ENCODE measurements around the gene CDC37. TPM values are rescaled to one million over a fixed set of nuclear protein-coding genes. Genes with fewer than 3 reads are reported as not detected.
"Not testable (repeated sequence)": the region's sequence is repeated elsewhere in the genome, so short reads cannot be mapped to it uniquely, and the experiment has no call there.

Gene CDC37
- total and polyA plus RNA-seq, 5 donors from 2014 or later: 53.4 to 229 (median 64.6) TPM

- H3K4me3 Mint-ChIP-seq; DNase-seq; H3K27me3 Mint-ChIP-seq; ATAC-seq (ENCODE audit: low read depth in 2 of 2); H3K4me3 ChIP-seq (ENCODE audit: low read depth, low read length); H3K27ac Mint-ChIP-seq; H3K27ac ChIP-seq (ENCODE audit: insufficient read depth, low read length, poor library complexity, severe bottlenecking); H3K9me3 Mint-ChIP-seq; H3K9me3 ChIP-seq (ENCODE audit: control insufficient read depth in 2 of 2, low read length in 2 of 2); H3K27me3 ChIP-seq (ENCODE audit: control insufficient read depth, insufficient read depth, low read length): not testable (repeated sequence)
- H3K4me1 Mint-ChIP-seq: peaks cover 0 to 27% (median 20%) of the 10 kb centered on the region in 4 donors
- peaks cover 25% of the 10 kb centered on the region for H3K36me3 ChIP-seq (ENCODE audit: control insufficient read depth, insufficient read depth, low read length)
- peaks cover 20% of the 10 kb centered on the region for H3K36me3 Mint-ChIP-seq
- peaks cover 15% of the 10 kb centered on the region for H3K4me1 ChIP-seq (ENCODE audit: control insufficient read depth, insufficient read depth, low read length, poor library complexity, severe bottlenecking)
These were observed 26.2 kb downstream of the CDC37 start for GRCh38 chr19:10377140-10377640.

DNA sequence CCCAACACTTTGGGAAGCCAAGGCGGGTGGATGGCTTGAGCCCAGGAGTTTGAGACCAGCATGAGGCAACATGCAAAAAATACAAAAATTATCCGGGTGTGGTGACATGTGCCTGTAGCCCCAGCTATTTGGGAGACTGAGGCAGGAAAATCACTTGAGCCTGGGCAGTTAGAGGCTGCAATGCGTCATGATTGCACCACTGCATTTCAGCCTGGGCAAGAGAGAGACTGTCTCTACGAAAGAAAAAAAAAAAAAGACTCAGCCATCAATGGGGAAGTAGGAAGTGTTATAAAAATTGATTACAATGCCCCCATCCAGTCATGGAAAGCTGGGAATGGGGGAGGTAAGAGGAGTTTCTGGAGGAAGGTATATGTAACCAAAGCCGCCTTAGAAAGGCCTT, 28.4 kb downstream of the CDC37 start:
- H3K27ac ChIP-seq (ENCODE audit: insufficient read depth, low read length, poor library complexity, severe bottlenecking): no peak overlapping the region
- peaks cover 0 to 13% (median 9%) of the 10 kb centered on the region in 4 donors for H3K4me1 Mint-ChIP-seq
- no peaks in the 10 kb centered on the region for H3K9me3 ChIP-seq (ENCODE audit: control insufficient read depth in 2 of 2, low read length in 2 of 2)
- no peaks in the 10 kb centered on the region for H3K27me3 ChIP-seq (ENCODE audit: control insufficient read depth, insufficient read depth, low read length)
- no peak overlapping the region for H3K4me3 Mint-ChIP-seq
- no peaks in the 10 kb centered on the region for H3K27me3 Mint-ChIP-seq
- H3K4me1 ChIP-seq (ENCODE audit: control insufficient read depth, insufficient read depth, low read length, poor library complexity, severe bottlenecking): peaks cover 6% of the 10 kb centered on the region
- H3K4me3 ChIP-seq (ENCODE audit: low read depth, low read length): no peak overlapping the region
- H3K36me3 ChIP-seq (ENCODE audit: control insufficient read depth, insufficient read depth, low read length): peaks cover 37% of the 10 kb centered on the region
- no peak for ATAC-seq (ENCODE audit: low read depth in 2 of 2)
- H3K9me3 Mint-ChIP-seq: no peaks in the 10 kb centered on the region
- no peak for DNase-seq
- H3K36me3 Mint-ChIP-seq: peaks cover 16% of the 10 kb centered on the region
- no peak overlapping the region for H3K27ac Mint-ChIP-seq

DNA sequence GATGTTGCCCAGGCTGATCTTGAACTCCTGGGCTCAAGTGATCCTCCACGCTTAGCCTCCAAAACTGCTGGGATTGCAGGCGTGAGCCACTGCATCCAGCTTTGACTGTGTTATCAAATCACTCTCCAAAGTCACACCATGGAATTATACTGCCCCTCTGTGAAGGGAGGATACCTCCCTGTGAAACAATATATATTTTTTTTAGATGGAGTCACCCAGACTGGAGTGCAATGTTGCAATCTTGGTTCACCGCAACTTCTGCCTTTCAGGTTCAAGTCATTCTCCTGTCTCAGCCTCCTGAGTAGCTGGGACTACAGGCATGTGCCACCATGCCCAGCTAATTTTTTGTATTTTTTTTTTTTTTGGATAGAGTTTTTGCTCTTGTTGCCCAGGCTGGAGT, 30.7 kb downstream of the CDC37 start:
- H3K4me1 ChIP-seq (ENCODE audit: control insufficient read depth, insufficient read depth, low read length, poor library complexity, severe bottlenecking): no peaks in the 10 kb centered on the region
- H3K36me3 ChIP-seq (ENCODE audit: control insufficient read depth, insufficient read depth, low read length): peaks cover 48% of the 10 kb centered on the region
- ATAC-seq (ENCODE audit: low read depth in 2 of 2) (no peak), DNase-seq (no peak)
- Mint-ChIP-seq H3K4me1 (peaks cover 0 to 6% (median 4%) of the 10 kb centered on the region in 4 donors), H3K36me3 (peaks cover 25% of the 10 kb centered on the region), H3K27ac (no peak overlapping the region), H3K27me3 (no peaks in the 10 kb centered on the region), H3K9me3 (no peaks in the 10 kb centered on the region), H3K4me3 (no peak overlapping the region)
- no peak overlapping the region for H3K4me3 ChIP-seq (ENCODE audit: low read depth, low read length)
- no peaks in the 10 kb centered on the region for H3K27me3 ChIP-seq (ENCODE audit: control insufficient read depth, insufficient read depth, low read length)
- no peak overlapping the region for H3K27ac ChIP-seq (ENCODE audit: insufficient read depth, low read length, poor library complexity, severe bottlenecking)
- no peaks in the 10 kb centered on the region for H3K9me3 ChIP-seq (ENCODE audit: control insufficient read depth in 2 of 2, low read length in 2 of 2)

- Histone ChIP-seq H3K9me3 (ENCODE audit: control insufficient read depth in 2 of 2, low read length in 2 of 2) (no peaks in the 10 kb centered on the region), H3K36me3 (ENCODE audit: control insufficient read depth, insufficient read depth, low read length) (peaks cover 72% of the 10 kb centered on the region), H3K27me3 (ENCODE audit: control insufficient read depth, insufficient read depth, low read length) (no peaks in the 10 kb centered on the region), H3K4me1 (ENCODE audit: control insufficient read depth, insufficient read depth, low read length, poor library complexity, severe bottlenecking) (no peaks in the 10 kb centered on the region), H3K4me3 (ENCODE audit: low read depth, low read length) (no peak overlapping the region), H3K27ac (ENCODE audit: insufficient read depth, low read length, poor library complexity, severe bottlenecking) (no peak overlapping the region)
- Mint-ChIP-seq H3K4me1 (peaks cover 0 to 4% (median under 1%) of the 10 kb centered on the region in 4 donors), H3K27me3 (no peaks in the 10 kb centered on the region), H3K27ac (no peak overlapping the region), H3K4me3 (no peak overlapping the region), H3K36me3 (peaks cover 27% of the 10 kb centered on the region), H3K9me3 (no peaks in the 10 kb centered on the region)
- no peak for ATAC-seq (ENCODE audit: low read depth in 2 of 2)
- DNase-seq: no peak
These were observed 35.1 kb downstream of the CDC37 start for GRCh38 chr19:10368101-10368803.

DNA sequence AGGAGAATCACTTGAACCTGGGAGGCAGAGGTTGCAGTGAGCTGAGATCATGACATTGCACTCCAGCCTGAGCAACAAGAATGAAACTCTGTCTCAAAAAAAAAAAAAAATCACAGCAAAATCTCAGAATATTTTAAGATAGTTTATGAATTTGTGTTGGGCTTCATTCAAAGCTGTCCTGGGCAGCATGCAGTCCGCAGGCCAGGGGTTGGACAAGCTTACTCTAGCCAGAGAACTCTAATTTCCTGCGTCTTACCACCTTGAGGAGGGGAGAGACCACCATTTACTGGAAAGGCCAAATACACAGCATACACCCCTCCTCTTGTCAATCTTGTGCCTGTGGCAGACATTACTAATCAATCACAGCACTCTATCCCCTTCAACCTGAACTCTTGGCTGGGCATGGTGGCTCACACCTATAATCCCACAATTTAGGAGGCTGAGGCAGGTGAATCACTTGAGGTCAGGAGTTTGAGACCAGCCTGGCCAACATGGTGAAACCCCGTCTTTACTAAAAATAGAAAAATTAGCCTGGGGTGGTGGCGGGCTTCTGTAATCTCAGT, 36.3 kb downstream of the CDC37 start:
- H3K4me3 ChIP-seq (ENCODE audit: low read depth, low read length); H3K4me1 ChIP-seq (ENCODE audit: control insufficient read depth, insufficient read depth, low read length, poor library complexity, severe bottlenecking); H3K9me3 Mint-ChIP-seq; H3K27me3 Mint-ChIP-seq; H3K27me3 ChIP-seq (ENCODE audit: control insufficient read depth, insufficient read depth, low read length); ATAC-seq (ENCODE audit: low read depth in 2 of 2); DNase-seq; H3K4me3 Mint-ChIP-seq; H3K27ac ChIP-seq (ENCODE audit: insufficient read depth, low read length, poor library complexity, severe bottlenecking); H3K4me1 Mint-ChIP-seq; H3K27ac Mint-ChIP-seq; H3K9me3 ChIP-seq (ENCODE audit: control insufficient read depth in 2 of 2, low read length in 2 of 2): not testable (repeated sequence)
- H3K36me3 ChIP-seq (ENCODE audit: control insufficient read depth, insufficient read depth, low read length): peaks cover 75% of the 10 kb centered on the region
- peaks cover 27% of the 10 kb centered on the region for H3K36me3 Mint-ChIP-seq

GRCh38 chr19:10365518-10365917, 37.8 kb downstream of the CDC37 start:
- no peak for ATAC-seq (ENCODE audit: low read depth in 2 of 2)
- H3K9me3 Mint-ChIP-seq: no peaks in the 10 kb centered on the region
- H3K4me3 Mint-ChIP-seq: no peak overlapping the region
- Histone ChIP-seq H3K4me1 (ENCODE audit: control insufficient read depth, insufficient read depth, low read length, poor library complexity, severe bottlenecking) (no peaks in the 10 kb centered on the region), H3K4me3 (ENCODE audit: low read depth, low read length) (no peak overlapping the region), H3K36me3 (ENCODE audit: control insufficient read depth, insufficient read depth, low read length) (peaks cover 79% of the 10 kb centered on the region), H3K9me3 (ENCODE audit: control insufficient read depth in 2 of 2, low read length in 2 of 2) (no peaks in the 10 kb centered on the region), H3K27me3 (ENCODE audit: control insufficient read depth, insufficient read depth, low read length) (no peaks in the 10 kb centered on the region), H3K27ac (ENCODE audit: insufficient read depth, low read length, poor library complexity, severe bottlenecking) (no peak overlapping the region)
- no peak for DNase-seq
- peaks cover 33% of the 10 kb centered on the region for H3K36me3 Mint-ChIP-seq
- no peaks in the 10 kb centered on the region for H3K27me3 Mint-ChIP-seq
- H3K27ac Mint-ChIP-seq: no peak overlapping the region
- peaks cover 0 to 4% (median under 1%) of the 10 kb centered on the region in 4 donors for H3K4me1 Mint-ChIP-seq

DNA sequence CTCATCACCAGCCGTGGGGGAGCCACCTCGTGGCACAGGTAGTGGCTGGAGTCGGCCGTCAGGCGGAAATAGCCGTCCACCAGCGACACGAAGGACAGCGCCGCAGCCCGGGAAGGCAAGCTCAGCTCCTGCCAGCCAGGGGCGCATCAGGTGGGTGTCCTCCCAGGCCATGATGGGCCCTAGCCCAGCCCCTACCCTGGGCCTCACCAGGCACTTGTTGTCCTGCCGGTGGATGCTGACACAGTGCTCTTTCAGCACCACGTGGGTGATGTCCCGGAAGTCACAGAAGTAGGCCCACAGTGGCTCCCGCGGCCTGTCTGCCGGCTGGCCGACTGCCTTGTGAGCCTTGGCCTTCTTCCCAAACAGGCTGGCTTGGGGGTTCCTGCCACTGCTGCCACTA, 38.7 kb downstream of the CDC37 start:
- DNase-seq (no peak), ATAC-seq (ENCODE audit: low read depth in 2 of 2) (no peak)
- Mint-ChIP-seq H3K27me3 (no peaks in the 10 kb centered on the region), H3K4me3 (no peak overlapping the region), H3K36me3 (peaks cover 33% of the 10 kb centered on the region), H3K4me1 (peaks cover 0 to 4% (median under 1%) of the 10 kb centered on the region in 4 donors), H3K27ac (no peak overlapping the region), H3K9me3 (no peaks in the 10 kb centered on the region)
- no peak overlapping the region for H3K27ac ChIP-seq (ENCODE audit: insufficient read depth, low read length, poor library complexity, severe bottlenecking)
- H3K4me3 ChIP-seq (ENCODE audit: low read depth, low read length): no peak overlapping the region
- no peaks in the 10 kb centered on the region for H3K9me3 ChIP-seq (ENCODE audit: control insufficient read depth in 2 of 2, low read length in 2 of 2)
- peaks cover 76% of the 10 kb centered on the region for H3K36me3 ChIP-seq (ENCODE audit: control insufficient read depth, insufficient read depth, low read length)
- no peaks in the 10 kb centered on the region for H3K27me3 ChIP-seq (ENCODE audit: control insufficient read depth, insufficient read depth, low read length)
- H3K4me1 ChIP-seq (ENCODE audit: control insufficient read depth, insufficient read depth, low read length, poor library complexity, severe bottlenecking): no peaks in the 10 kb centered on the region

GRCh38 chr19:10363789-10364281, 39.5 kb downstream of the CDC37 start:
- Histone ChIP-seq H3K9me3 (ENCODE audit: control insufficient read depth in 2 of 2, low read length in 2 of 2) (no peaks in the 10 kb centered on the region), H3K4me1 (ENCODE audit: control insufficient read depth, insufficient read depth, low read length, poor library complexity, severe bottlenecking) (no peaks in the 10 kb centered on the region), H3K27me3 (ENCODE audit: control insufficient read depth, insufficient read depth, low read length) (no peaks in the 10 kb centered on the region), H3K36me3 (ENCODE audit: control insufficient read depth, insufficient read depth, low read length) (peaks cover 74% of the 10 kb centered on the region), H3K4me3 (ENCODE audit: low read depth, low read length) (no peak overlapping the region), H3K27ac (ENCODE audit: insufficient read depth, low read length, poor library complexity, severe bottlenecking) (no peak overlapping the region)
- peaks cover 25% of the 10 kb centered on the region for H3K36me3 Mint-ChIP-seq
- H3K27me3 Mint-ChIP-seq: no peaks in the 10 kb centered on the region
- no peaks in the 10 kb centered on the region for H3K9me3 Mint-ChIP-seq
- no peak for DNase-seq
- no peak for ATAC-seq (ENCODE audit: low read depth in 2 of 2)
- no peak overlapping the region for H3K4me3 Mint-ChIP-seq
- H3K27ac Mint-ChIP-seq: no peak overlapping the region
- H3K4me1 Mint-ChIP-seq: no peaks in the 10 kb centered on the region

All from CD4-positive, CD25-positive, alpha-beta regulatory T cell (primary cell).